Trophoblast cell (in vitro differentiated cells and primary cell): Measurements from ENCODE around the gene ODC1.

ENCODE experiments used
- DNase-seq, 2 donors: peaks; one replicate each; pipeline ENCODE4 v3.0.0-alpha.2; 2016
- H2AFZ ChIP-seq: 2 replicates; pipeline ENCODE4 v1.6.1; 2013; ENCODE audit warnings: low read length, moderate library complexity, mild to moderate bottlenecking; ENCODE audit not compliant: insufficient read depth, poor library complexity
- H2AK5ac ChIP-seq: 2 replicates; pipeline ENCODE4 v1.6.1; 2013; ENCODE audit warnings: mild to moderate bottlenecking, low read length
- H2BK120ac ChIP-seq: 2 replicates; pipeline ENCODE4 v1.6.1; 2013; ENCODE audit warnings: low read length, mild to moderate bottlenecking, moderate library complexity; ENCODE audit not compliant: insufficient read depth, poor library complexity
- H2BK12ac ChIP-seq: 2 replicates; pipeline ENCODE4 v1.6.1; 2013; ENCODE audit warnings: mild to moderate bottlenecking, low read length, moderate library complexity
- H2BK5ac ChIP-seq: 2 replicates; pipeline ENCODE4 v1.6.1; 2013; ENCODE audit warnings: low read length, low read depth, moderate library complexity, mild to moderate bottlenecking; ENCODE audit not compliant: poor library complexity
- H3K14ac ChIP-seq: 2 replicates; pipeline ENCODE4 v1.6.1; 2013; ENCODE audit warnings: mild to moderate bottlenecking, low read length
- H3K18ac ChIP-seq: 2 replicates; pipeline ENCODE4 v1.6.1; 2013; ENCODE audit warnings: mild to moderate bottlenecking, low read length
- H3K23ac ChIP-seq: 2 replicates; pipeline ENCODE4 v1.6.1; 2013; ENCODE audit warnings: low read length
- H3K27ac ChIP-seq: 2 replicates; pipeline ENCODE4 v1.5.1; 2013; ENCODE audit warnings: low read depth, mild to moderate bottlenecking, inconsistent platforms, low read length, moderate library complexity
- H3K27me3 ChIP-seq: 2 replicates; pipeline ENCODE4 v1.6.1; 2013; ENCODE audit warnings: inconsistent platforms, mild to moderate bottlenecking, low read length, moderate library complexity; ENCODE audit not compliant: insufficient read depth
- H3K36me3 ChIP-seq, 2 experiments: 1 replicate in 1 of 2; 2 replicates in 1 of 2; pipeline ENCODE4 v1.6.1; 2013; ENCODE audit warnings: low read length in 2 of 2, mild to moderate bottlenecking in 2 of 2, moderate library complexity in 1 of 2; ENCODE audit not compliant: insufficient read depth in 2 of 2, control insufficient read depth in 1 of 2
- H3K4ac ChIP-seq: 2 replicates; pipeline ENCODE4 v1.6.1; 2013; ENCODE audit warnings: low read depth, mild to moderate bottlenecking, low read length, moderate library complexity
- H3K4me1 ChIP-seq, 2 experiments: 1 replicate in 1 of 2; 2 replicates in 1 of 2; pipeline ENCODE4 v1.6.1; 2013; ENCODE audit warnings: low read length in 2 of 2, mild to moderate bottlenecking in 2 of 2, moderate library complexity in 1 of 2; ENCODE audit not compliant: insufficient read depth in 2 of 2, control insufficient read depth in 1 of 2
- H3K4me2 ChIP-seq: 2 replicates; pipeline ENCODE4 v1.6.1; 2013; ENCODE audit warnings: inconsistent platforms, mild to moderate bottlenecking, low read length, moderate library complexity
- H3K4me3 ChIP-seq: 2 replicates; pipeline ENCODE4 v1.5.1; 2013; ENCODE audit warnings: mild to moderate bottlenecking, low read depth, low read length, inconsistent platforms
- H3K79me1 ChIP-seq: one replicate; pipeline ENCODE4 v1.6.1; 2013; ENCODE audit warnings: low read length
- H3K79me2 ChIP-seq: 2 replicates; pipeline ENCODE4 v1.6.1; 2013; ENCODE audit warnings: low read length, mild to moderate bottlenecking; ENCODE audit not compliant: control insufficient read depth, insufficient read depth, poor library complexity
- H3K9ac ChIP-seq: 2 replicates; pipeline ENCODE4 v1.6.1; 2013; ENCODE audit warnings: mild to moderate bottlenecking, low read length
- H3K9me3 ChIP-seq: 2 replicates; pipeline ENCODE4 v1.6.1; 2013; ENCODE audit warnings: low read depth, mild to moderate bottlenecking, control low read depth, inconsistent platforms, low read length; ENCODE audit not compliant: insufficient read depth
- H4K12ac ChIP-seq: 2 replicates; pipeline ENCODE4 v1.6.1; 2013; ENCODE audit warnings: low read depth, mild to moderate bottlenecking, low read length, moderate library complexity
- H4K8ac ChIP-seq: 2 replicates; pipeline ENCODE4 v1.6.1; 2013; ENCODE audit warnings: low read depth, mild to moderate bottlenecking, low read length, moderate library complexity
- H4K91ac ChIP-seq: one replicate; pipeline ENCODE4 v1.6.1; 2013; ENCODE audit warnings: low read depth, mild to moderate bottlenecking, low read length, moderate library complexity
- WGBS: extraction: QIAGEN DNeasy Blood & Tissue Kit; methylation state at CpG from one replicate; pipeline ENCODE4 v1.1.7; 2013; ENCODE audit warnings: missing lambda C conversion rate; ENCODE audit not compliant: insufficient read length, insufficient coverage; ENCODE audit errors: extremely low coverage; 5-methylcytosine and 5-hydroxymethylcytosine counted together

Gene ODC1

DNA sequence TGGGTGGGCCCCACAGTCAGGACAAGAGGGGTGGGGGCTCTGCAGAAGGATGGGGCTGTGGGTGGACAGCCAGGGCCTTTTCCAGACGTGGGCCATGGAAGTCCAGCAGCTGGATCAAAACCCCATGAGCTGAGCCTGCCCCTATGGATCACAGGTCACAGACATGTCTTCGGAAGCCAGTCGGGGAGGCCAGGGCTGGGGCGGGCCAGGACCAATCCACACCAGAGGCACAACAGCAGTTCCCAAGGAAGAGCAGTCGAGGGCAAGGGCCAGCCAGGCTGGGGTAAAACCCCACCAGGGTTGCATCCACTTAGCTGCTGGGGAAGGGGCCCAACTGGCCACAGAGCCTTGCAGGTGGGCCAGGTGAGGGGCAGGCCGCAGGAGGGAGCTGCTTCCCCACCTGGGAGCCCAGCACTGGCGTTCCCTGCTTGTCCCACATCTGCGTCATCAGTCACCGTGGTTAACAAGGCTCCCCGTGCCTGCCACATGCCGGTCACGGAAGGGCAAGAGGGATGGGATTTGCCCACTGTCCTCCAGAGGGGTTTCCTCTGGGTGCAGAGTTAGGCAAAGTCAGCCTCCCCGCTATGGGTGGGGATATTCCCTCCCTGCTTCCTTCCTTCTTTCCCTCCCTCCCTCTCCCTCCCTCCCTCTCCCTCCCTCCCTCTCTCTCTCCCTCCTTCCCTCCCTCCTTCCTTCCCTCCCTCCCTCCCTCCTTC is 46.4 kb upstream of the ODC1 start:
- no peak overlapping the region for H3K18ac ChIP-seq
- no peak overlapping the region for H3K4me2 ChIP-seq
- H2BK5ac ChIP-seq = no peak overlapping the region
- no peak overlapping the region for H4K8ac ChIP-seq
- no peak overlapping the region for H4K12ac ChIP-seq
- no peak overlapping the region for H3K23ac ChIP-seq
- H3K79me2 ChIP-seq = no peaks in the 10 kb centered on the region
- H3K36me3 ChIP-seq = no peaks in the 10 kb centered on the region
- H3K27ac ChIP-seq = no peak overlapping the region
- no peak overlapping the region for H3K9ac ChIP-seq
- H3K27me3 ChIP-seq = no peaks in the 10 kb centered on the region
- no peak overlapping the region for H2AFZ ChIP-seq
- no peak overlapping the region for H2AK5ac ChIP-seq
- H3K4ac ChIP-seq = no peak overlapping the region
- DNase-seq = no peak
- H3K4me1 ChIP-seq = no peaks in the 10 kb centered on the region
- H2BK120ac ChIP-seq = no peak overlapping the region
- no peaks in the 10 kb centered on the region for H3K79me1 ChIP-seq
- no CpG with 5 or more reads among the region's 13 CpGs for WGBS
- no peak overlapping the region for H2BK12ac ChIP-seq
- H3K14ac ChIP-seq = no peak overlapping the region
- H4K91ac ChIP-seq = no peak overlapping the region
- H3K9me3 ChIP-seq = no peaks in the 10 kb centered on the region
- no peak overlapping the region for H3K4me3 ChIP-seq

DNA sequence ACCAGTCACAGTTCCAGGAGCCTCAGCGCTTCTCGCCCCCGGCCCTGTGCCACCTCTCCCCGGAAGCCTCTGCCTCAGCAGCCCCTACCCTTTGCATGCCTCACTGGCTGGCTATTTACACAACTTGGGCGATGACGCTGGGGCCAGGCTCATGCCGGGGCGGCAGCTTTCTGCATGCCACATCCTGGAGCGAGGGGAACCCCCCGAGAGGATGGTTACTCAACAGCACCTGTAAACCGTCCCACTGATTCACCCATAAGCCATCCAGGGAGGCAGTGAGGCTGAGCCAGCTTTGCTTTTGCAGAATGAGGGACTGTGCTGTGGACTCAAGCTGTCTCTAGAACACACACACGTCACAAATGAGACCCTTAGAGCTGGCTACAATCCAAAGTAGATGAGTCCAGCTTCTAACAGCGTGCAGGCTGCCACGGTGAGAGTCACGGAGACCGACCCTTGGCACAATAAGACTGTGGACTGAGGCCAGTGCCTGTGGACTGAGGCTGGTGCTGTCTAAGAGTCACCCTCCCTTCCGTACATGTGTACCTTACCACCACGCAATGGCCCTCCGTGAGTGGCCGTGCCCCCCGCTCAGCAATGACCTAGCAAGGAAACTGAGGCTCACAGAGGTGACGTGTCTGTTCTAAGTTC is 45.6 kb upstream of the ODC1 start:
- H3K4me1 ChIP-seq = no peaks in the 10 kb centered on the region
- H3K4me2 ChIP-seq = no peak overlapping the region
- no peak overlapping the region for H3K14ac ChIP-seq
- no peak overlapping the region for H3K23ac ChIP-seq
- H3K4ac ChIP-seq = no peak overlapping the region
- no peaks in the 10 kb centered on the region for H3K79me2 ChIP-seq
- no peaks in the 10 kb centered on the region for H3K36me3 ChIP-seq
- H3K9me3 ChIP-seq = no peaks in the 10 kb centered on the region
- WGBS = no CpG with 5 or more reads among the region's 22 CpGs
- no peaks in the 10 kb centered on the region for H3K27me3 ChIP-seq
- no peak overlapping the region for H3K9ac ChIP-seq
- no peak overlapping the region for H3K4me3 ChIP-seq
- H2BK120ac ChIP-seq = no peak overlapping the region
- no peak overlapping the region for H2BK12ac ChIP-seq
- no peak overlapping the region for H4K91ac ChIP-seq
- H4K12ac ChIP-seq = no peak overlapping the region
- H2BK5ac ChIP-seq = no peak overlapping the region
- H3K79me1 ChIP-seq = no peaks in the 10 kb centered on the region
- H2AFZ ChIP-seq = no peak overlapping the region
- no peak overlapping the region for H3K18ac ChIP-seq
- H4K8ac ChIP-seq = no peak overlapping the region
- DNase-seq = no peak
- no peak overlapping the region for H3K27ac ChIP-seq
- H2AK5ac ChIP-seq = no peak overlapping the region

GRCh38 chr2:10493075-10493633 is 45.0 kb upstream of the ODC1 start:
- Histone ChIP-seq H3K4me2 (no peak overlapping the region), H4K12ac (no peak overlapping the region), H3K18ac (no peak overlapping the region), H2BK12ac (no peak overlapping the region), H3K9ac (no peak overlapping the region), H3K4me3 (no peak overlapping the region), H3K14ac (no peak overlapping the region), H3K23ac (no peak overlapping the region), H2BK5ac (no peak overlapping the region), H3K27ac (no peak overlapping the region), H4K91ac (no peak overlapping the region), H2AK5ac (no peak overlapping the region), H3K4ac (no peak overlapping the region), H3K27me3 (no peaks in the 10 kb centered on the region), H3K79me1 (no peaks in the 10 kb centered on the region), H4K8ac (no peak overlapping the region), H3K9me3 (no peaks in the 10 kb centered on the region), H2AFZ (no peak overlapping the region), H3K36me3 (no peaks in the 10 kb centered on the region), H2BK120ac (no peak overlapping the region), H3K4me1 (no peaks in the 10 kb centered on the region), H3K79me2 (no peaks in the 10 kb centered on the region)
- DNase-seq = no peak
- WGBS = no CpG with 5 or more reads among the region's 5 CpGs

DNA sequence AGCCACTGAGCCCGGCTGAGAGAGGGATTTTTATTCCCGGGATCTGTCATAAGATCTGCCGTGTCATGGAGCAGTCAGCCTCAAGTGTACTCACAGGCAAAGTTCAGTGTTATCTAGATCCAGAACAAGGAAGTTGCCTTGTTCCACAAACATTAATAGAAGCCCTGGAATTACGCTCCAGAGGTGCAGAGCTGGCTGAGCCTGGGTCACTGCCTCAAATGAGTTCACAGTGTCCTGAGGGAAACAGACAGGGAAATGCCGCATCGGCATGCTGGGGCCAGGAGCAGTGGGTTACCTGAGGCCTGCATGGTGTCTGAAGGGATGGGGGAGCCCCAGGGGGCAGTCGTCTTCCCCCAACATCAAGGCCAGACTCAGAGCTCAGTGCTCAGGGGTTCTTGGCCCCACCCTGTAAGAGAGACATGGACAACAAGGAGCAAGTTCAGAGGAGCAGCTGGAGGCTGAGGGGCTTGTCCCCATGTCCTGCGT is 42.7 kb upstream of the ODC1 start:
- Histone ChIP-seq H3K18ac (no peak overlapping the region), H3K4me1 (no peaks in the 10 kb centered on the region), H3K14ac (no peak overlapping the region), H2AK5ac (no peak overlapping the region), H2BK12ac (no peak overlapping the region), H2BK5ac (no peak overlapping the region), H3K27me3 (no peaks in the 10 kb centered on the region), H3K4ac (no peak overlapping the region), H3K4me2 (no peak overlapping the region), H3K36me3 (no peaks in the 10 kb centered on the region), H3K9me3 (no peaks in the 10 kb centered on the region), H3K23ac (no peak overlapping the region), H3K4me3 (no peak overlapping the region), H3K27ac (no peak overlapping the region), H4K8ac (no peak overlapping the region), H3K9ac (no peak overlapping the region), H2AFZ (no peak overlapping the region), H2BK120ac (no peak overlapping the region), H3K79me1 (no peaks in the 10 kb centered on the region), H4K12ac (no peak overlapping the region), H3K79me2 (no peaks in the 10 kb centered on the region), H4K91ac (no peak overlapping the region)
- no peak for DNase-seq
- no CpG with 5 or more reads among the region's 8 CpGs for WGBS
